Adipocyte (in vitro differentiated cells): ENCODE measurements around the gene METTL8.

Source experiments
- DNase-seq: peaks from one replicate; pipeline ENCODE4 v3.0.0-alpha.2; 2015; ENCODE audit warnings: low read depth
- H3K27me3 ChIP-seq: replicated peaks from 2 replicates; pipeline ENCODE4 v1.7.0; 2013; ENCODE audit warnings: mild to moderate bottlenecking, low read length, moderate library complexity; ENCODE audit not compliant: control insufficient read depth, insufficient read depth
- H3K36me3 ChIP-seq: 2 replicates; pipeline ENCODE4 v1.7.0; 2013; ENCODE audit warnings: low read length, mild to moderate bottlenecking, moderate library complexity; ENCODE audit not compliant: control insufficient read depth, insufficient read depth, severe bottlenecking
- H3K4me1 ChIP-seq: 2 replicates; pipeline ENCODE4 v1.7.0; 2013; ENCODE audit warnings: mild to moderate bottlenecking, low read length, moderate library complexity; ENCODE audit not compliant: control insufficient read depth, insufficient read depth
- H3K4me3 ChIP-seq: 2 replicates; pipeline ENCODE4 v1.7.0; 2013; ENCODE audit warnings: mild to moderate bottlenecking, low read length, moderate library complexity
- H3K9ac ChIP-seq: 2 replicates; pipeline ENCODE4 v1.7.0; 2013; ENCODE audit warnings: mild to moderate bottlenecking, low read length, moderate library complexity
- H3K9me3 ChIP-seq: 2 replicates; pipeline ENCODE4 v1.7.0; 2013; ENCODE audit warnings: mild to moderate bottlenecking, low read length, moderate library complexity; ENCODE audit not compliant: control insufficient read depth

The METTL8 gene

DNA sequence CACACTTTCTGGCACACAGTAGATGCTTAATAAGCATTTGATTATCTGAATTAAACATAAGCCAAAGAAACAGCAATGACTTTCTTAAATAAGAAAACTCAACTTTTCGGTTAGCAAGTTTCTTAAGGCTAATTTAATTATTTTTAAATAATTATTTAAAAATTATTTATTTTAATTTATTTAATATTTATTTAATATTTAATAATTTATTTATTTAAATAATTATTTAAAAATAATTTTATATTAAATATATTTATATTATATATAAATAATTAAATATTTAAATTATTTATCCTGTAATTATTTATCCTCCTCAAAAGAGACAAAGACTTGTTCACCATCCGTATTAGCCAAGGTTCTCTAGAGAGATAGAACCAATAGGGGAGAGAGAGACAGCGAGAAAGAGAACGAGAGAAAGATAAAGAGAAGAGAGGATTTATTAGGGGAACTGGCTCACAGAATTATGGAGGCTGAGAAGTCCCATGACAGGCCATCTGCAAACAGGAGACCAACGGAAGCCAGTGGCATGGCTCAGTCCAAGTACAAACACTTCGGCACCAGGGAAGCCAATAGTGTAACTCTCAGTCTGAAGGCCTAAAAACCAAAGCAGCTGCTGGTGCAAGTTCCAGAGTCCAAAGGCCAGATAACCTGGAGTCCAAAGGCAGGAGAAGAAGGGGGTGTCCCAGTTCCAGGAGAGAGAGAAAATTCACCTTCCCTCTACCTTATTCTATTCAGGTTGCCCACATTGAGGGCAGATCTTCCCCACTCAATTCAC is 125.3 kb downstream of the METTL8 start:
- Histone ChIP-seq H3K27me3 (no peaks in the 10 kb centered on the region), H3K4me1 (no peaks in the 10 kb centered on the region), H3K9ac (no peak overlapping the region), H3K4me3 (no peak overlapping the region), H3K9me3 (peaks cover 8% of the 10 kb centered on the region), H3K36me3 (no peaks in the 10 kb centered on the region)
- DNase-seq, result no peak

DNA sequence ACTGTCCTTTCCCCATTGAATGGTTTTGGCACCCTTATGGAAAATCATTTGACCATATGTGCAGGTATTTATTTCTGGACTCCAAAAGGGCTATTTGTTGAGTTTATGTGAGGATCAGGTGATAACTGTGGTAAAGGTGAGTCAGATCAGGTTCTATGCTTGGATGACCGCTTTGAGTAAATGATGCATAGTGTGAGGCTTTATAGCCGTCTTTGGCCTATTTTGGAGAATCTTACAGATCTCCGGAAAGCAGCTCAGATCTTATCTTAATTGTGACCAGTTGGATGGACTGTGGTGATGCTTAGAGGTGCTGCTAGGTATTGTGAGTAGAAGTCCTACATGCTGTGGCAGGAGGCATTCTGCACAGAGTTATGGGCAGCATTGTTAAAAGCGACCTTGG is 126.2 kb downstream of the METTL8 start:
- Histone ChIP-seq H3K4me1 (no peaks in the 10 kb centered on the region), H3K9ac (no peak overlapping the region), H3K36me3 (no peaks in the 10 kb centered on the region), H3K27me3 (no peaks in the 10 kb centered on the region), H3K9me3 (peaks cover 8% of the 10 kb centered on the region), H3K4me3 (no peak overlapping the region)
- DNase-seq, result no peak

DNA sequence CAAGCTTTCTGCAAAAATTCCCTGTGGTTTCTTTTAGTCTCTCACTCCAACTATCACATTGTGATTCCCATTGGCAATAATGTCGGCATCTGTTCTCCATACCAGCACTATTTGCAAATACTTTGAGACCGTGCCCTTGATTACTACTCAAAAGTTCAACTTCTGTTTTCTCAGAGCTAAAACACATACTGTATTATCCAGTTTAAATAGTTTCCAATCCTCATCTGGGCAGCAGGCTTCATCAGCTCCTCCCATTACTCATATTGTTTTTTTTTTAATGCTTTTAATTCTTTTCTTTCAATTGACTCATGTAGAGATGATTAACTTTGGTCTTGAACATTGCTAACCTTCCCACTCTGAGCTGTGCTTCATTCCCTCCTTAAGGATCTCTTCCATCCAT is 135.8 kb downstream of the METTL8 start:
- H3K36me3 ChIP-seq, result no peaks in the 10 kb centered on the region
- peaks cover 2% of the 10 kb centered on the region for H3K4me1 ChIP-seq
- no peak overlapping the region for H3K4me3 ChIP-seq
- no peaks in the 10 kb centered on the region for H3K9me3 ChIP-seq
- no peak overlapping the region for H3K9ac ChIP-seq
- H3K27me3 ChIP-seq, result no peaks in the 10 kb centered on the region
- peak; percentile 65 for DNase-seq

DNA sequence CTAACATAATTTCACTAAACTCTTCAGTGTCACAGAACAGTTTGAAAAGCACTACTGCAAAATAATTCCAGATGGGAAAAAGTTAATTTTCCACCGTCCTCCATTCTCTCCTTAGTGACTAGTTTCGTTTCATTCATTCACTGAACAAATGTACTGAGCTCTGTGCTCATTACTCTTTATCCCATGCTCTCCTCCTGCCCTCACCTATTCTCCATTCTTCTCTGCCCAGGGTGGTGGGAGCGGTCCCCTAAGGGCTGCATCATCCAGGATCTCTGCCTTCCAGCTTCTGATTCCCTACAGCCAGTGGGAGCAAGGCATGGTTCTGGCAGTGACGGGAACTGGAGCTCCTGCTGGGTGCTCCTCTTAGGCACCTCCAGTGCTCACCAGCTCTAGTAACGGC is 139.2 kb downstream of the METTL8 start:
- no peak overlapping the region for H3K4me3 ChIP-seq
- no peak for DNase-seq
- no peak overlapping the region for H3K9ac ChIP-seq
- H3K9me3 ChIP-seq, result no peaks in the 10 kb centered on the region
- no peaks in the 10 kb centered on the region for H3K27me3 ChIP-seq
- H3K36me3 ChIP-seq, result no peaks in the 10 kb centered on the region
- peaks cover 9% of the 10 kb centered on the region for H3K4me1 ChIP-seq

DNA sequence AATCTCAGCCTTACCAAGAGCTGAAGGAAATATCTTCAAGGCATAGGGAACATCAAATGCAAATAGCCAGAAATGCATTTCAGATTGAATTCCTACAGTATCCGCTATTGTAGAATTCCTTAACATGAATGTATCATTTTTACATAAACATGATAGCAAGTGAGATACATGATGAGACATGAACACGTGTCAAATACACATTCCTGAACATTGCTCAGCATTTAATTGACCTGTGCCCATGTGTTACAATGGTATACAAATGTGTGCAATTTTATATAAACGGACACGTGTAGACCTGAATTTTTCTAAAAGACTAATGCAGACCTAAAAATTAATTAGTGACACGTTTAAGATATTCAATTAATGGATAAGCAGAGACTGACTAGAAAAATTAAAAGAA is 140.1 kb downstream of the METTL8 start:
- Histone ChIP-seq H3K4me1 (peaks cover 10% of the 10 kb centered on the region), H3K4me3 (no peak overlapping the region), H3K27me3 (no peaks in the 10 kb centered on the region), H3K9ac (no peak overlapping the region), H3K36me3 (no peaks in the 10 kb centered on the region), H3K9me3 (no peaks in the 10 kb centered on the region)
- DNase-seq, result no peak

DNA sequence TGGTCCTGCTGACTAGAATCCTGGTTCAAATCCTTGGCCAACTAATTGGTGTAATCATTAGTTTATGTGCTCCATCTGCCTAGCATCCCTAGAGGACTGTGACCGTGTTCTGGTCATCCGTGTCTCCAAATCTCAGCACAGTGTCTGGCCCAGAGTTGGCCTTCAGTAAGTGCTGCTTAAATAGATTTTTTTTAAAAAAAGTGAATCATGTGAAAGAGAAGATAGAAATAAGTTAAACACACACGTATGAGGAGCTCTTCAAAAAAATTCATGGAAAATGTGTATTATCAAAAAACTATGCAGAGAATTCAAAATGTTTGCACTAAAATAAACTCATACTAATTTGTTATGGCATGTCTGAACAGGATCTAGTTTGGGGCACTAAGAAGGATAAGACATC is 143.8 kb downstream of the METTL8 start:
- peaks cover 18% of the 10 kb centered on the region for H3K4me1 ChIP-seq
- peak; percentile 41 for DNase-seq
- no peaks in the 10 kb centered on the region for H3K36me3 ChIP-seq
- H3K4me3 ChIP-seq, result no peak overlapping the region
- H3K9me3 ChIP-seq, result no peaks in the 10 kb centered on the region
- H3K9ac ChIP-seq, result no peak overlapping the region
- no peaks in the 10 kb centered on the region for H3K27me3 ChIP-seq

DNA sequence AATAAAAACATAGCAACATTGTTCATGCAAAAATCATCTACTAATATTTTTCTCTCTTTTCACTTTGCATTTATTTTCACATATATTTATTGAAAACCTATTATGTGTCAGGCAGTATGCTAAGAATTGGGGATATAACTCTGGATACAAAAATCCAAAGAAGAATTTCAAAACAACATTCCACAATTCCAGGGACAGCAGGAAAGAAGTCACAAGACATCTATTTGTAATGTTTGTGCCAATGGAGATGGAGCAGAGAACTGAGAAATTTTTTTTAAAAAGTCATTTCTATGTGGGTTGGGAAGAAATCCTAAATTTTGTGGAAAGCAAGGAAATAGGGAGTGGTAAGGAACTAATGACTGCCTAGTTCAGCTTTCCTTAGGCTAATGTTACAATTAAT is 144.5 kb downstream of the METTL8 start:
- no peaks in the 10 kb centered on the region for H3K27me3 ChIP-seq
- no peaks in the 10 kb centered on the region for H3K9me3 ChIP-seq
- no peak for DNase-seq

DNA sequence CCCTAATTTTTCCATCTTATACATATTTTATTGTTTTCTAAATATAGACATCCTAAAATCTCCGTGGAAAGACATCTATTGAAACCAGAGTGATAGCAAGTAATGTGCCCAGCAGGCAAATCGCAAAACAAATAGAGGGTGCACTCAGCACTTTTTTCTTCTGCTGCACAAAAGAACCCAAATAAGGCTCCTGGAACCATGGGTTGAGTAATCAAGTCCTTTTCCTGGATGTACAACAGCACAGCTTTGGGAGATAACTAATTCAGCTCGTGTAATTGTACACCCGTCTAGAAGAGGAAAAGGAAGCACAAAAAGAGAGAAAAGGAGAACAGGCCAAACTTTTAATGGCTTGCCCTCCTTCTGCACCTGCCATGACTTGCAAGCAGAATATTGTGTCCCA is 146.2 kb downstream of the METTL8 start:
- Histone ChIP-seq H3K9ac (no peak overlapping the region), H3K27me3 (no peaks in the 10 kb centered on the region), H3K9me3 (no peaks in the 10 kb centered on the region), H3K4me3 (no peak overlapping the region), H3K36me3 (no peaks in the 10 kb centered on the region), H3K4me1 (peaks cover 18% of the 10 kb centered on the region)
- peak; percentile 42 for DNase-seq

More for the DNA sequence above, 144.5 kb downstream of the METTL8 start:
- Histone ChIP-seq H3K4me3 (no peak overlapping the region), H3K36me3 (no peaks in the 10 kb centered on the region), H3K9ac (no peak overlapping the region), H3K4me1 (peaks cover 18% of the 10 kb centered on the region)

DNA sequence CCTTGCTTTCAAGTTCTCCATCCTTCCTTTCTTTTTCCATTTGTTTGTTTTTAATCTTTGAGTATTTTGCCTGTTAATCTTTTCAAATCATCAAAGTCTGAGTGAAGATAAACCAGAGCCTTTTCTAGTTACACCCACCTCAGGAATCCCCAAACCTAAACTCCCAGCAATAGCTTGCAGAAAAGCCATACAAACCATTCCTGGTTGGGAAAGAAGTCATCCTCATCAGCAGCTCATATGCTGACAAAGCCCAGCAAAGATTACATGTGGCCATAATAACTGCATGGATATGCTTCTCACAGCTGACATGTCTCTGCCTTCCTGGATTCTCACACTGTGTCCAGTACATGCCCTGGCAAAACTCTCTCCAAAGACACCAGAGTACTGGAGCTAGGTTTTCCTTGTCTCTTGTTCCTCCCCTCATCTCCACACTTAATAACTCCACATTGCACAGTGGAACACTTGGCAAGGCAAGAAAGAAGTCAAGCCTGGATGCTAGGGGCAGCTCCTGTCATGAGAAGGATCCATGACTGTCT is 146.7 kb downstream of the METTL8 start:
- Histone ChIP-seq H3K4me1 (peaks cover 18% of the 10 kb centered on the region), H3K9ac (no peak overlapping the region), H3K9me3 (no peaks in the 10 kb centered on the region), H3K27me3 (no peaks in the 10 kb centered on the region), H3K4me3 (no peak overlapping the region), H3K36me3 (no peaks in the 10 kb centered on the region)
- DNase-seq, result peak; percentile 28

DNA sequence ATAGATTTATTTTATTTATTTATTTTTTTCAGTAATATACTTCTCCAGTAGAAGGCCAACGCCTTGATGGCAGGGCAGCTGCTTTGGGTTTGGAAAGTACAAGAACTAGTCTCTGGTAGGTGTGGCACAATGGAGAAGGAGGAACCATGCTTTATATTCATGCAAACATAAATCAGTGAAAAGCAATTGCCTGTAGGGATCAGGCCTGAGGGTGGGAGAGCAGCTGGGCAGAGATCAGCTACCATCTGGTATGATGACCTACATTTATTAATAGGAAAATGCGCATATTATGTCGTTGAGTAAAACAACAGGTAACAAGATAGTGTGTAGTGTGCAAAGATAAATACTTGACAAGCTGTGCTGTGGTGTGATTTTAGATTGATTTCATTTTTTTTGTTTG is 152.7 kb downstream of the METTL8 start:
- DNase-seq, result no peak
- Histone ChIP-seq H3K9ac (no peak overlapping the region), H3K36me3 (no peaks in the 10 kb centered on the region), H3K4me3 (no peak overlapping the region), H3K27me3 (no peaks in the 10 kb centered on the region), H3K9me3 (no peaks in the 10 kb centered on the region), H3K4me1 (no peaks in the 10 kb centered on the region)

DNA sequence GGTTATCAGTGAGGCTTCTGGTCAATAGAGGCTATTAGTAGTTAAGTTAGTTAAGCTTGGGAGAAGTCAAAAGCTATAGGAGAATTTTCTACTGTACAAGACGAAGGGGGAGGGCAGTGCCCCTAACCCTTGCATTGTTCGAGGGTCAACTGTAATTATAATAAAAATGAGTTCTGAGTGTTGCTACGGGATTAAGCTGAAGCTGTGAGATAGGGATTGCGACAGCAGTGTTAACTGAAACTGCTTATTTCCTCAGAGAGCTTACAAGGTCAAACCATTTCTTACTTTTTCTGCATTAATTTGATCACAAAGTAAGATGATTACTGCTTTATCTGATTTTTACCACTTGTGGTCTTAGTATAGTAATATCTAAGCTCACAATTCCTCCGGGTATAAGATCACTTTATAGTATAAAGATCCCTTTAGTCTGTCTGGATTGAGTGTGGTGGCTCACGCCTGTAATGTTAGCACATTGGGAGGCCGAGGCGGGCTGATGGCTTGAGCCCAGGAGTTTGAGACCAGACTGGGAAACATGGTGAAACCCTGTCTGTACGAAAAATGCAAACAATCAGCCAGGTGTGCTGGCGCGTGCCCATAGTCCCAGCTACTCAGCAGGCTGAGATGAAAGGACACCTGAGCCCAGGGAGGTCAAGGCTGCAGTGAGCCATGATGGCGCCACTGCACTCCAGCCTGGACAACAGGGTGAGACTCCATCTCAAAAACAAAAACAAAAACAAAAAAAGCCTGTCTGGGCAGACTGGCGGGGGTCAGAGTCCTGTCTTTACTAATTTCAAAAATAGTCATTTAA is 153.6 kb downstream of the METTL8 start:
- H3K9me3 ChIP-seq, result no peaks in the 10 kb centered on the region
- H3K4me3 ChIP-seq, result no peak overlapping the region
- no peak overlapping the region for H3K9ac ChIP-seq
- H3K27me3 ChIP-seq, result no peaks in the 10 kb centered on the region
- no peak for DNase-seq
- H3K4me1 ChIP-seq, result no peaks in the 10 kb centered on the region
- H3K36me3 ChIP-seq, result no peaks in the 10 kb centered on the region
